ENCODE data around the gene KCNT2.
A peak's percentile ranks its signal among the peaks of the same experiment; 100 is the strongest.
"Not testable (repeated sequence)": the region's sequence is repeated elsewhere in the genome, so short reads cannot be mapped to it uniquely, and the experiment has no call there.

Gene KCNT2

GRCh38 chr1:196278816-196279215, 329.4 kb downstream of the KCNT2 start:
- no peak overlapping the region for H3K4me3 ChIP-seq (ENCODE audit: low read depth, low read length)
- DNase-seq (ENCODE audit: low read depth), result no peak

GRCh38 chr1:196277860-196278259, 330.4 kb downstream of the KCNT2 start:
- H3K4me3 ChIP-seq (ENCODE audit: low read depth, low read length), result no peak overlapping the region
- no peak for DNase-seq (ENCODE audit: low read depth)

GRCh38 chr1:196271212-196271947, 336.9 kb downstream of the KCNT2 start:
- no peak overlapping the region for H3K4me3 ChIP-seq (ENCODE audit: low read depth, low read length)
- no peak for DNase-seq (ENCODE audit: low read depth)

GRCh38 chr1:196263086-196263485, 345.2 kb downstream of the KCNT2 start:
- DNase-seq (ENCODE audit: low read depth); H3K4me3 ChIP-seq (ENCODE audit: low read depth, low read length): not testable (repeated sequence)

GRCh38 chr1:196260270-196260669, 348.0 kb downstream of the KCNT2 start:
- no peak for DNase-seq (ENCODE audit: low read depth)
- H3K4me3 ChIP-seq (ENCODE audit: low read depth, low read length), result no peak overlapping the region

GRCh38 chr1:196259316-196259715, 348.9 kb downstream of the KCNT2 start:
- no peak overlapping the region for H3K4me3 ChIP-seq (ENCODE audit: low read depth, low read length)
- no peak for DNase-seq (ENCODE audit: low read depth)

GRCh38 chr1:196255762-196256161, 352.5 kb downstream of the KCNT2 start:
- no peak overlapping the region for H3K4me3 ChIP-seq (ENCODE audit: low read depth, low read length)
- no peak for DNase-seq (ENCODE audit: low read depth)

- no peak for DNase-seq (ENCODE audit: low read depth)
- H3K4me3 ChIP-seq (ENCODE audit: low read depth, low read length), result no peak overlapping the region
These were observed 378.7 kb downstream of the KCNT2 start for GRCh38 chr1:196229546-196229945.

GRCh38 chr1:196214866-196215265, 393.4 kb downstream of the KCNT2 start:
- no peak overlapping the region for H3K4me3 ChIP-seq (ENCODE audit: low read depth, low read length)
- no peak for DNase-seq (ENCODE audit: low read depth)

- H3K4me3 ChIP-seq (ENCODE audit: low read depth, low read length), result no peak overlapping the region
- DNase-seq (ENCODE audit: low read depth), result peak; percentile 48
These were observed 398.3 kb downstream of the KCNT2 start for GRCh38 chr1:196209983-196210382.

GRCh38 chr1:196209265-196209664, 399.0 kb downstream of the KCNT2 start:
- H3K4me3 ChIP-seq (ENCODE audit: low read depth, low read length), result no peak overlapping the region
- DNase-seq (ENCODE audit: low read depth), result no peak

- no peak for DNase-seq (ENCODE audit: low read depth)
- no peak overlapping the region for H3K4me3 ChIP-seq (ENCODE audit: low read depth, low read length)
These were observed 400.5 kb downstream of the KCNT2 start for GRCh38 chr1:196207612-196208217.

- DNase-seq (ENCODE audit: low read depth), result no peak
- no peak overlapping the region for H3K4me3 ChIP-seq (ENCODE audit: low read depth, low read length)
These were observed 402.4 kb downstream of the KCNT2 start for GRCh38 chr1:196205882-196206281.

GRCh38 chr1:196196486-196196885, 411.8 kb downstream of the KCNT2 start:
- H3K4me3 ChIP-seq (ENCODE audit: low read depth, low read length), result no peak overlapping the region
- no peak for DNase-seq (ENCODE audit: low read depth)

GRCh38 chr1:196193896-196194559, 414.2 kb downstream of the KCNT2 start:
- H3K4me3 ChIP-seq (ENCODE audit: low read depth, low read length), result no peak overlapping the region
- DNase-seq (ENCODE audit: low read depth), result no peak

- DNase-seq (ENCODE audit: low read depth), result no peak
- no peak overlapping the region for H3K4me3 ChIP-seq (ENCODE audit: low read depth, low read length)
These were observed 424.3 kb downstream of the KCNT2 start for GRCh38 chr1:196183941-196184340.

GRCh38 chr1:196181594-196181878, 426.7 kb downstream of the KCNT2 start:
- H3K4me3 ChIP-seq (ENCODE audit: low read depth, low read length), result no peak overlapping the region

GRCh38 chr1:196180847-196181593, 427.2 kb downstream of the KCNT2 start:
- DNase-seq (ENCODE audit: low read depth), result peak; percentile 96
- no peak overlapping the region for H3K4me3 ChIP-seq (ENCODE audit: low read depth, low read length)

More at GRCh38 chr1:196181594-196181878, 426.7 kb downstream of the KCNT2 start:
- no peak for DNase-seq (ENCODE audit: low read depth)

- DNase-seq (ENCODE audit: low read depth), result no peak
- no peak overlapping the region for H3K4me3 ChIP-seq (ENCODE audit: low read depth, low read length)
These were observed 430.1 kb downstream of the KCNT2 start for GRCh38 chr1:196178083-196178635.
